PC-9 (cell line): ENCODE measurements around the gene RFTN1. TPM values are rescaled to one million over a fixed set of nuclear protein-coding genes. Genes with fewer than 3 reads are reported as not detected.

Experiments used
- BruUV-seq: library from RNA; stranded (reverse); fragments of 400-500 nt; replicated peaks from 2 replicates; lab custom pipeline; 2021; lab: Mats Ljungman, UMichigan
- CTCF ChIA-PET: fragments of 300-600 bp; sonication (Branson Sonifier 250); formaldehyde crosslinking; loops from one replicate; lab custom pipeline; 2022; ENCODE audit warnings: antibody characterized with exemption; lab: Charles Lee
- POLR2A ChIA-PET: fragments of 300-600 bp; sonication (Branson Sonifier 250); formaldehyde crosslinking; loops from one replicate; lab custom pipeline; 2022; ENCODE audit warnings: antibody characterized with exemption; ENCODE audit not compliant: unreplicated experiment; lab: Charles Lee
- DNase-seq, 2 experiments: peaks; one replicate each; pipeline versions ENCODE4 v3.0.0 to v3.0.0-alpha.2; 2015 to 2022; ENCODE audit warnings: mixed read lengths in 1 of 2
- H2AFZ ChIP-seq: fragments of 200-600 bp; sonication (generic); 2 replicates; pipeline ENCODE4 v1.8.1; 2017; ENCODE audit warnings: antibody characterized with exemption
- H3F3A ChIP-seq: fragments of 200-600 bp; sonication (generic); 2 replicates; pipeline ENCODE4 v1.8.1; 2017; ENCODE audit warnings: antibody characterized with exemption, mild to moderate bottlenecking, low read depth; ENCODE audit not compliant: insufficient read depth
- H3K27ac ChIP-seq: fragments of 200-600 bp; sonication (generic); 2 replicates; pipeline ENCODE4 v1.6.1; 2016; ENCODE audit warnings: mixed run types
- H3K27me3 ChIP-seq: fragments of 200-600 bp; sonication (generic); 2 replicates; pipeline ENCODE4 v1.6.1; 2016; ENCODE audit warnings: low read depth, mixed run types; ENCODE audit not compliant: insufficient read depth
- H3K36me3 ChIP-seq: fragments of 200-600 bp; sonication (generic); 2 replicates; pipeline ENCODE4 v1.6.1; 2016; ENCODE audit warnings: low read depth, mixed run types
- H3K4me1 ChIP-seq: fragments of 200-600 bp; sonication (generic); replicated peaks from 2 replicates; pipeline ENCODE4 v1.6.1; 2016; ENCODE audit warnings: mixed run types; ENCODE audit not compliant: insufficient read depth
- H3K4me2 ChIP-seq: fragments of 200-600 bp; sonication (generic); 2 replicates; pipeline ENCODE4 v1.6.1; 2017; ENCODE audit warnings: mixed run types
- H3K4me3 ChIP-seq: fragments of 200-600 bp; sonication (generic); 2 replicates; pipeline ENCODE4 v1.6.1; 2016; ENCODE audit warnings: mixed run types
- H3K79me2 ChIP-seq: fragments of 200-600 bp; sonication (generic); 2 replicates; pipeline ENCODE4 v1.6.1; 2017; ENCODE audit warnings: low read depth, mixed run types
- H3K9me2 ChIP-seq: fragments of 200-600 bp; sonication (generic); 2 replicates; pipeline ENCODE4 v1.8.1; 2017; ENCODE audit warnings: mild to moderate bottlenecking; ENCODE audit not compliant: insufficient read depth
- H3K9me3 ChIP-seq: fragments of 200-600 bp; sonication (generic); 2 replicates; pipeline ENCODE4 v1.8.1; 2016; ENCODE audit warnings: low read depth; ENCODE audit not compliant: insufficient read depth
- H4K20me1 ChIP-seq: fragments of 200-600 bp; sonication (generic); 2 replicates; pipeline ENCODE4 v1.8.1; 2017; ENCODE audit not compliant: insufficient read depth
- EZH2 ChIP-seq: fragments of 200-600 bp; sonication (generic); IDR thresholded peaks from 2 replicates; pipeline ENCODE4 v1.8.0; 2017; ENCODE audit warnings: antibody characterized with exemption, low read depth
- intact Hi-C: fragments of 100-400 bp; cut with micrococcal nuclease; formaldehyde crosslinking; loops from one replicate; pipeline ENCODE4 v1.10.0; 2022; ENCODE audit not compliant: unreplicated experiment
- total RNA-seq: library from RNA; stranded (reverse); gene quantifications from 2 replicates; pipeline ENCODE4 v1.2.3, GENCODE V29; 2021
- TF ChIP-seq, protein P1 (sequence below): fragments of 200-600 bp; sonication (generic); conservative IDR thresholded peaks from 2 replicates; pipeline ENCODE4 v1.6.1; 2017; ENCODE audit warnings: mixed run types, antibody characterized with exemption, mild to moderate bottlenecking, moderate library complexity

The RFTN1 gene
- total RNA-seq, 1 experiment from 2014 or later = 0.41 TPM

DNA sequence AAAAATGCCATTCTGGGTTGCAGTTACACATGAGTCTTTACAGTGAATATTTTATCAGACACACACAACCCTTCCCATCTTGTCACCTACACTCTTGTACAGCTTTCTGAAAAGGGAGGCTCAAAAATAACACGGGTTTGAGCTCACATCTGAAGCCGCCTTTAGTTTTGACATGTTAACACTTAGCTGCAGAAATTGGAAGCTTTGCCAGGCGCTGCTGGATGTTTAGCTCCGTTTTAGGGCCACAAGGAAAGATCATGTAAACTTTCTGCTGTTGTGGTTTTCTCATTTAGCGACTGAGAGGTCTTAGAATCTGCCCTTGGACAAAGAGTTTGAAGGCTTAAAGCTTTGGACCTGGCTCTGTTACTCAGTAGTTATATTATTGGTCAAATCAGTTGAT is 128.3 kb downstream of the RFTN1 start:
- intact Hi-C loops = no loop called here
- Histone ChIP-seq H3K9me2 (no peaks in the 10 kb centered on the region), H3K4me3 (no peak overlapping the region), H2AFZ (no peak overlapping the region), H4K20me1 (no peaks in the 10 kb centered on the region), H3F3A (no peaks in the 10 kb centered on the region), H3K27ac (no peak overlapping the region), H3K79me2 (no peaks in the 10 kb centered on the region), H3K4me1 (no peaks in the 10 kb centered on the region), H3K4me2 (no peak overlapping the region), H3K36me3 (no peaks in the 10 kb centered on the region), H3K27me3 (no peaks in the 10 kb centered on the region), H3K9me3 (no peaks in the 10 kb centered on the region)
- TF ChIP-seq, protein P1, sequence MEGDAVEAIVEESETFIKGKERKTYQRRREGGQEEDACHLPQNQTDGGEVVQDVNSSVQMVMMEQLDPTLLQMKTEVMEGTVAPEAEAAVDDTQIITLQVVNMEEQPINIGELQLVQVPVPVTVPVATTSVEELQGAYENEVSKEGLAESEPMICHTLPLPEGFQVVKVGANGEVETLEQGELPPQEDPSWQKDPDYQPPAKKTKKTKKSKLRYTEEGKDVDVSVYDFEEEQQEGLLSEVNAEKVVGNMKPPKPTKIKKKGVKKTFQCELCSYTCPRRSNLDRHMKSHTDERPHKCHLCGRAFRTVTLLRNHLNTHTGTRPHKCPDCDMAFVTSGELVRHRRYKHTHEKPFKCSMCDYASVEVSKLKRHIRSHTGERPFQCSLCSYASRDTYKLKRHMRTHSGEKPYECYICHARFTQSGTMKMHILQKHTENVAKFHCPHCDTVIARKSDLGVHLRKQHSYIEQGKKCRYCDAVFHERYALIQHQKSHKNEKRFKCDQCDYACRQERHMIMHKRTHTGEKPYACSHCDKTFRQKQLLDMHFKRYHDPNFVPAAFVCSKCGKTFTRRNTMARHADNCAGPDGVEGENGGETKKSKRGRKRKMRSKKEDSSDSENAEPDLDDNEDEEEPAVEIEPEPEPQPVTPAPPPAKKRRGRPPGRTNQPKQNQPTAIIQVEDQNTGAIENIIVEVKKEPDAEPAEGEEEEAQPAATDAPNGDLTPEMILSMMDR = no peak
- TF ChIP-seq EZH2 = no peak
- DNase-seq = no peak
- ChIA-PET CTCF (no interaction called here), POLR2A (no interaction called here)
- BruUV-seq = no TSS peak

- Histone ChIP-seq H3K27ac (no peak overlapping the region), H3K9me2 (no peaks in the 10 kb centered on the region), H3K79me2 (no peaks in the 10 kb centered on the region), H3K9me3 (no peaks in the 10 kb centered on the region), H3K36me3 (no peaks in the 10 kb centered on the region), H3K4me2 (no peak overlapping the region), H3F3A (no peaks in the 10 kb centered on the region), H4K20me1 (no peaks in the 10 kb centered on the region), H3K4me1 (no peaks in the 10 kb centered on the region), H3K27me3 (no peaks in the 10 kb centered on the region), H3K4me3 (no peak overlapping the region), H2AFZ (no peak overlapping the region)
- ChIA-PET CTCF (no interaction called here), POLR2A (no interaction called here)
- intact Hi-C loops = no loop called here
- no peak for TF ChIP-seq EZH2
- TF ChIP-seq, protein P1 = no peak
- BruUV-seq = no TSS peak
- DNase-seq = no peak
Observed at GRCh38 chr3:16383864-16384263, 129.6 kb downstream of the RFTN1 start.

GRCh38 chr3:16382845-16383244 is 130.7 kb downstream of the RFTN1 start:
- Histone ChIP-seq H2AFZ (no peak overlapping the region), H3K4me2 (no peak overlapping the region), H3K4me3 (no peak overlapping the region), H3K9me3 (peaks cover 3% of the 10 kb centered on the region; the same call in 1 of the 2 replicates), H3K27ac (no peak overlapping the region), H3K79me2 (no peaks in the 10 kb centered on the region), H3K9me2 (no peaks in the 10 kb centered on the region), H3K4me1 (no peaks in the 10 kb centered on the region), H4K20me1 (no peaks in the 10 kb centered on the region), H3K27me3 (no peaks in the 10 kb centered on the region; the same call in 1 of the 2 replicates), H3F3A (no peaks in the 10 kb centered on the region), H3K36me3 (no peaks in the 10 kb centered on the region)
- ChIA-PET POLR2A (no interaction called here), CTCF (no interaction called here)
- DNase-seq = no peak
- intact Hi-C loops = no loop called here
- TF ChIP-seq EZH2 = no peak
- TF ChIP-seq, protein P1 = no peak
- no TSS peak for BruUV-seq
